Mesangial cell (primary cell): Measurements from ENCODE around the gene RNF114. TPM values are rescaled to one million over a fixed set of nuclear protein-coding genes. Genes with fewer than 3 reads are reported as not detected.

Experiments
- total RNA-seq: library from RNA; depleted of rRNA; stranded (reverse); fragments of >200 nt; gene quantifications from 2 replicates; pipeline ENCODE4 v1.2.3, GENCODE V29; 2015

RNF114 gene
- 142 and 163 TPM in 2 replicates for total RNA-seq

GRCh38 chr20:49936153-49937026 is at the start of gene RNF114:
Gene RNF114 (plus strand): TSS chr20:49936397. CDS start chr20:49936413, 16 bp downstream.

DNA sequence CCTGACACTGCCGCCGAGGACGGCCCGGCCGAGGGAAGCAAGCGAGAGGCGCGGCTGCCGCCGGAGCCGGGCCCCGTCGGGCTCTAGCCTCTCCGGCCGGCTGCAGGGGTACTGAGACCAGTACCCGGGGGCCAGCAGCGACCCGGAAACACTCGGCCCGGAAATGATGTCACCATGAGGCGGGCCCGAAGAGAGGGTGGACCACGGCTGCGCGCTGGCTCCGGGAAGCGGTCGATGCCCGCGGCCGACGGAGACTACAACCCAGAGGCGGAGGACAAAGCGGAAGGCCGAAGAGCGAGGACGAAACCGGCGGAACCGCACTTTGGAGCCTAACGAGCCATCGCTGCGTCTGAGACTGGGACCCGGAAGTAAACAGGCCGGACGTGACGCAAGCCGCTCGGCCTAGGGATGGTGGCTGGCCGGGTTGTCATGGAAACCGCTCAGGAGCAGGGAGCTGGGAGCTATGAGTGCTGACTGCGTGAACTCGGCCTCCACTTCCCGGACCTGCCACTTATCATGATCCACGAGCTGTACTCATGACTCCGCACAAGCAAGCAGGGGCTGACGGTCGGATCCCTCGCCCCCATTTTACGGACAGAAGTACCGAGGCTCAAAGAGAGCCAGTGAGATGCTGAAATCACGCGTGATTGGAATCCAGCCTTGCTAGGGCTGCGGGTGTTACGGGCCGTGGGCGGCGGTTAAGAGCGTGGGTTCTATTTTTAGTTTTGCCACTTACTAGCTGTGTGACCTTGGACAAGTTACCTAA is 20.6 kb upstream of the RNF114 start, which contains the start of gene SPATA2:
TSS of gene SPATA2 (minus strand) at position 150 of the 766 bp plus-strand sequence. CDS start 7,039 bp downstream, outside the sequence.

GRCh38 chr20:49982346-49983122 is 46.3 kb downstream of the RNF114 start, which contains the start of gene SNAI1:
Gene SNAI1 (plus strand): TSS chr20:49982980. CDS start chr20:49983060, 80 bp downstream.

Other genes with a start within 250 kb of the RNF114 start
- gene B4GALT5, start 222.5 kb upstream of the RNF114 start, total RNA-seq: 31.0 and 56.9 TPM in 2 replicates
- 4.9 and 7.9 TPM in 2 replicates for gene SLC9A8, start 123.6 kb upstream of the RNF114 start, total RNA-seq
- gene SPATA2, start 20.9 kb upstream of the RNF114 start, total RNA-seq: 3.3 and 3.7 TPM in 2 replicates
- 4.2 and 6.0 TPM in 2 replicates for gene SNAI1, start 46.6 kb downstream of the RNF114 start, total RNA-seq
- gene UBE2V1, start 176.8 kb downstream of the RNF114 start, total RNA-seq: 51.8 and 58.5 TPM in 2 replicates
- 55.8 and 58.0 TPM in 2 replicates for gene PEDS1, start 217.3 kb downstream of the RNF114 start, total RNA-seq